HG03095 (cell line): ENCODE results near the gene KLHL17.
"Not testable (repeated sequence)": the region's sequence is repeated elsewhere in the genome, so short reads cannot be mapped to it uniquely, and the experiment has no call there.

Source experiments
- ATAC-seq: cut with Tn5 transposase; IDR thresholded peaks from one replicate; pipeline ENCODE4 v1.9.1; 2021; ENCODE audit warnings: moderate library complexity; ENCODE audit not compliant: unreplicated experiment

The KLHL17 gene

GRCh38 chr1:997713-997992 lies 37.3 kb downstream of the KLHL17 start:
- no peak for ATAC-seq

GRCh38 chr1:997993-998744 lies 37.8 kb downstream of the KLHL17 start:
- ATAC-seq, result no peak

GRCh38 chr1:998745-998994 lies 38.3 kb downstream of the KLHL17 start:
- ATAC-seq, result no peak

- no peak for ATAC-seq
These were observed 38.8 kb downstream of the KLHL17 start for GRCh38 chr1:998995-999724.

GRCh38 chr1:999725-1000356 lies 39.5 kb downstream of the KLHL17 start, which contains the start of gene HES4:
HES4 (minus strand) TSS chr1:1000097; CDS start chr1:999973, 124 bp downstream.
- no peak for ATAC-seq

GRCh38 chr1:1000357-1001056 lies 40.1 kb downstream of the KLHL17 start:
- no peak for ATAC-seq

GRCh38 chr1:1001057-1001783 lies 40.8 kb downstream of the KLHL17 start:
- no peak for ATAC-seq

GRCh38 chr1:1003618-1004419 lies 43.4 kb downstream of the KLHL17 start:
- ATAC-seq, result no peak

GRCh38 chr1:1004420-1004779 lies 44.0 kb downstream of the KLHL17 start:
- no peak for ATAC-seq

- ATAC-seq, result no peak
These were observed 44.7 kb downstream of the KLHL17 start for GRCh38 chr1:1004780-1005697.

- no peak for ATAC-seq
These were observed 45.5 kb downstream of the KLHL17 start for GRCh38 chr1:1005774-1006304.

- no peak for ATAC-seq
These were observed 46.1 kb downstream of the KLHL17 start for GRCh38 chr1:1006305-1007159.

- ATAC-seq, result not testable (repeated sequence)
These were observed 49.7 kb downstream of the KLHL17 start for GRCh38 chr1:1010131-1010530.

- no peak for ATAC-seq
These were observed 51.1 kb downstream of the KLHL17 start for GRCh38 chr1:1011396-1011949.

GRCh38 chr1:1012736-1013104 lies 52.3 kb downstream of the KLHL17 start:
- not testable (repeated sequence) for ATAC-seq

- ATAC-seq, result peak; percentile 76
These were observed 52.9 kb downstream of the KLHL17 start, which contains the start of gene ISG15 for GRCh38 chr1:1013105-1013921. ISG15 (plus strand) TSS chr1:1013497; CDS start chr1:1013574, 77 bp downstream.
